Breast epithelium (tissue), 3 donors: ENCODE data around the gene VEPH1.

Experiments used
- CTCF ChIP-seq, 3 donors: fragments of 450-650 bp; IDR thresholded peaks; one replicate each; pipeline ENCODE4 v1.5.1; 2016 to 2017; ENCODE audit warnings: antibody characterized with exemption in 3 of 3, mild to moderate bottlenecking in 3 of 3, moderate library complexity in 3 of 3
- POLR2A ChIP-seq: fragments of 450-650 bp; IDR thresholded peaks from one replicate; pipeline ENCODE4 v1.6.1; 2016; ENCODE audit warnings: antibody characterized with exemption, mild to moderate bottlenecking, moderate library complexity

- TF ChIP-seq CTCF (IDR thresholded peaks at IDR 0.05) (no peak), POLR2A (no peak)
These were observed 8.5 kb downstream of the VEPH1 start for GRCh38 chr3:157494581-157495281.
